Measurements from ENCODE around the gene HOGA1.

DNA sequence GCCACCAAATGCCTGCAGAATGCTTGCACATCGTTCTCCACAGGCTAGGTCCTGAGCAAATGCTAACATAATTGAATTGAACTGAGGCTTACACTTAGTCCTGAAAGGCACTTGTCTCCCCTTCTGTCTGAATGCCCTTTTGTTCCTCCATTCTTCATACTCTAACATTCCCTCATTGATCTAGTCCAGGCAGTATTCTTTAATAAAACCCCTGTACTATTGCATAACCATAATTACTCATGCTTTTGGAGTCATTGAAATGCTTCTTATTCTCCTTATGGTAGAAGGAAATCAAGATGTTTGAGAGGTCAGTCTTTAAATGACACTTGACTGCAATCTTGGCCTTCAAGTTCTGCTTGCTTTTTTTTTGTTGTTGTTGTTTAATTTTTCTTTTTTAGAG lies 63.4 kb downstream of the HOGA1 start:
- TF ChIP-seq, protein P1, sequence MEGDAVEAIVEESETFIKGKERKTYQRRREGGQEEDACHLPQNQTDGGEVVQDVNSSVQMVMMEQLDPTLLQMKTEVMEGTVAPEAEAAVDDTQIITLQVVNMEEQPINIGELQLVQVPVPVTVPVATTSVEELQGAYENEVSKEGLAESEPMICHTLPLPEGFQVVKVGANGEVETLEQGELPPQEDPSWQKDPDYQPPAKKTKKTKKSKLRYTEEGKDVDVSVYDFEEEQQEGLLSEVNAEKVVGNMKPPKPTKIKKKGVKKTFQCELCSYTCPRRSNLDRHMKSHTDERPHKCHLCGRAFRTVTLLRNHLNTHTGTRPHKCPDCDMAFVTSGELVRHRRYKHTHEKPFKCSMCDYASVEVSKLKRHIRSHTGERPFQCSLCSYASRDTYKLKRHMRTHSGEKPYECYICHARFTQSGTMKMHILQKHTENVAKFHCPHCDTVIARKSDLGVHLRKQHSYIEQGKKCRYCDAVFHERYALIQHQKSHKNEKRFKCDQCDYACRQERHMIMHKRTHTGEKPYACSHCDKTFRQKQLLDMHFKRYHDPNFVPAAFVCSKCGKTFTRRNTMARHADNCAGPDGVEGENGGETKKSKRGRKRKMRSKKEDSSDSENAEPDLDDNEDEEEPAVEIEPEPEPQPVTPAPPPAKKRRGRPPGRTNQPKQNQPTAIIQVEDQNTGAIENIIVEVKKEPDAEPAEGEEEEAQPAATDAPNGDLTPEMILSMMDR (optimal IDR thresholded peaks at IDR 0.05 in 1 of 3, IDR thresholded peaks at IDR 0.05 in 1 of 3, conservative IDR thresholded peaks at IDR 0.05 in 1 of 3; ENCODE audit: extremely low read depth in 1 of 3, insufficient read depth in 2 of 3, low read length in 3 of 3): no peak
- TF ChIP-seq EZH2 (IDR thresholded peaks at IDR 0.05; ENCODE audit: low read length): no peak

All from keratinocyte (primary cell).